DMS153 treated with DMSO at 0.1 percent for 48 hours (cell line): ENCODE data around the gene NOL9.
"Not testable (repeated sequence)": the region's sequence is repeated elsewhere in the genome, so short reads cannot be mapped to it uniquely, and the experiment has no call there.

Experiments used
- DNase-seq: peaks from one replicate; lab custom pipeline; 2025; ENCODE audit not compliant: unreplicated experiment; lab: John Stamatoyannopoulos, UW

NOL9 gene

DNA sequence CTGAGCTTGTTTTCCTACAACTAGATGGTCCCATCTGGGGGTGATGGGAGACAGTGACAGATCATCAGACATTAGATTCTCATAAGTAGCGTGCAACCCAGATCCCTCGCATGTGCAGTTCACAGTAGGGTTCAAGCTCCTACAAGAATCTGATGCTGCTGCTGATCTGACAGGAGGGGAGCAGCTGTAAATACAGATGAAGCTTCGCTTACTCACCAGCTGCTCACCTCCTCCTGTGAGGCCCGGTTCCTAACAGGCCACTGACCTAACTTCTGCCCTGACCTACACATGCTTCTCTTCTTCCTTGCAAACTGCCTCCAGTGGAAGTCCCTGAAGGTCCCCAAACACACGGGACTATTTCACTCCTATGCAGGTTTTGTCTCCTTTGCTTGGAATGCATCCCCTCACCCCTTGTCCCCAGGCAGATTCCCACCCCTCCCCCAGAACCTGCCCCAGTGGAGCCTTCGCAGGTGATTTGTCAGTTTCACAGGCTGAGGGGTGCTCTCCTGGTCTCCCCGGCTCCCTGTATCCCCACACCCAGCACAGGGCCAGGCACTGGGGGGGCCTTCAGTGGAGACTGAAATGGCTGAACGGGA is 19.8 kb upstream of the NOL9 start:
- DNase-seq, result no peak

GRCh38 chr1:6572653-6573383 is 18.5 kb upstream of the NOL9 start:
- DNase-seq, result no peak

- no peak for DNase-seq
Measured at GRCh38 chr1:6570987-6571386, 16.7 kb upstream of the NOL9 start.

DNA sequence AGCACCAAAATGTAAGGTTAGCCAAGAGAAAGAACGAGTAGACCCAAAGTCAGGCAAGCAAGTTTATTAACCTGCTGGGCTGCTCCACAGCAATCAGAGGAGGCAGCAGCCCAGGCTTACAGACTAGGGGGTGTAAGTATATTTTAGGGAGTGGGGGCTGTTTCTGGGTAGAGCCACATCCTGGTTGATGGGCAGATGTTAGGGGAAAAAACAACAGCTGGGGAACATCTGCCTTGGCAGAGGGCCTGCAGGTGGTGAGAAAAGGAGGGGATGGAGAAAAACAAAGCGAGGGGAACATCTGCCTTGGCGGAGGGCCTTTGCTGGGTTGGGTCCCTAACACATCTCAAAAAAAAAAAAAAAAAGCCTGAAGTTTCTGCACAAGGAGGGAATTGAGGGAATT is 15.8 kb upstream of the NOL9 start:
- no peak for DNase-seq

DNA sequence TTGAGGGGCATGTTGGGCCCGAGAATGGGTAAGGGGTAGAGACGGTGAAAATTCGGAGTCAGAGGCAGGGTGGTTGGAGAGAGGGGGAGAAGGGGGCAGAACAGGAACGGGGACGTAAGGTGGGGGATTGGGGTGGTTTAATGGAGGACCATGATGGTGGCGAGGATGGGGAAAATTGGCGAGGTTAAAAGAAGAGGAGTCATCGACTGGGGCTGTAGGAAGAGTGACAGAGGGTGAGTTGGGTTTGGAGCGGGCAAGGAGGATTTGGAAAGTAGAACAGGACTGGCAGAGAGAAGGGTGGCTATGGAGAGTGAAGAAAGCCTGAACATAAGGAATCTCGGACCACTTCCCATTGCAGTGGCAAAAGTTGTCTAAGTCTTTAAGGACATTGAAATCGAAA is 14.7 kb upstream of the NOL9 start:
- DNase-seq, result no peak

DNA sequence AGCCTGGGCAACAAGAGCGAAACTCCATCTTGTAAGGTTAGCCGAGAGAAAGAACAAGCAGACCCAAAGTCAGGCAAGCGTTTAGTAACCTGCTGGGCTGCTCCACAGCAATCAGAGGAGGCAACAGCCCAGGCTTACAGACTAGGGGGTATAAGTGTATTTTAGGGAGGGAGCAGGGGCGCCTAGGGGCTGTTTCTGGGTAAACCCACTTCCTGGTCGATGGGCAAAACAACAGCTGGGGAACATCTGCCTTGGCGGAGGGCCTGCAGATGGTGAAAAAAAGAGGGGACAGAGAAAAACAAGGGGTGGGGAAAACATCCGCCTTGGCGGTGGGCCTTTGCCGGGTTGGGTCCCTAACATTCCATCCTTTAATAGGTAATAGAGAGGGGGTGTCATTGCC is 6.0 kb upstream of the NOL9 start:
- DNase-seq, result no peak

DNA sequence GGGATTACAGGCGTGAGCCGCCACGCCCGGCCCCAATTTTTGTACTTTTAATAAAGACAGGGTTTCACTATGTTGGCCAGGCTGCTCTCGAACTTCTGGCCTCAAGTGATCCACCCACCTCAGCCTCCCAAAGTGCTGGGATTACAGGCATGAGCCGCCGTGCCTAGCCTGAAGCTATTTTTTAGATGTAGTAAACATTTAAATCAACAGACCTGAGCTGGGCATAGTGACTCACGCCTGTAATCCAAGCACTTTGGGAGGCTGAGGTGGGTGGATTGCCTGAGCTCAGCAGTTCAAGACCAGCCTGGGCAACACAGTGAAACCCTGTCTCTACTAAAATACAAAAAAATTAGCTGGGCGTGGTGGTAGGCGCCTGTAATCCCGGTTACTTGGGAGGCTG is 4.8 kb upstream of the NOL9 start:
- not testable (repeated sequence) for DNase-seq

DNA sequence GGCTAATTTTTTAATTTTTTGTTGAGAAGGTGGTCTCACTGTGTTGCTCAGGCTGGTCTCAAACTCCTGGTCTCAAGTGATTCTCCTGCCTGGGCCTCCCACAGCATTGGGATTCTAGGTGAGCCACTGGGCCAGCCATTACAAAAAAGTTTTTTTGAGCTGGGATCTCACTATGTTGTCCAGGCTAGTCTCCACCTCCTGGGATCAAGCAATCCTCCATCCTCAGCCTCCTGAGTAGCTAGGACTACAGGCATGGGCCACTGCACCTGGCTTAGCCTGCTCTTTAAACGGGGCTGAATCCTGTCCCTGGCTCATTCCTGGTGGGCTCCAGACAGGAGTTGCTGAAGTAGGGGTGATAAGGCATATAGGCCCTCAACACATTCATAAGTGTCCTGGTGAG is 3.3 kb upstream of the NOL9 start:
- DNase-seq, result no peak

DNA sequence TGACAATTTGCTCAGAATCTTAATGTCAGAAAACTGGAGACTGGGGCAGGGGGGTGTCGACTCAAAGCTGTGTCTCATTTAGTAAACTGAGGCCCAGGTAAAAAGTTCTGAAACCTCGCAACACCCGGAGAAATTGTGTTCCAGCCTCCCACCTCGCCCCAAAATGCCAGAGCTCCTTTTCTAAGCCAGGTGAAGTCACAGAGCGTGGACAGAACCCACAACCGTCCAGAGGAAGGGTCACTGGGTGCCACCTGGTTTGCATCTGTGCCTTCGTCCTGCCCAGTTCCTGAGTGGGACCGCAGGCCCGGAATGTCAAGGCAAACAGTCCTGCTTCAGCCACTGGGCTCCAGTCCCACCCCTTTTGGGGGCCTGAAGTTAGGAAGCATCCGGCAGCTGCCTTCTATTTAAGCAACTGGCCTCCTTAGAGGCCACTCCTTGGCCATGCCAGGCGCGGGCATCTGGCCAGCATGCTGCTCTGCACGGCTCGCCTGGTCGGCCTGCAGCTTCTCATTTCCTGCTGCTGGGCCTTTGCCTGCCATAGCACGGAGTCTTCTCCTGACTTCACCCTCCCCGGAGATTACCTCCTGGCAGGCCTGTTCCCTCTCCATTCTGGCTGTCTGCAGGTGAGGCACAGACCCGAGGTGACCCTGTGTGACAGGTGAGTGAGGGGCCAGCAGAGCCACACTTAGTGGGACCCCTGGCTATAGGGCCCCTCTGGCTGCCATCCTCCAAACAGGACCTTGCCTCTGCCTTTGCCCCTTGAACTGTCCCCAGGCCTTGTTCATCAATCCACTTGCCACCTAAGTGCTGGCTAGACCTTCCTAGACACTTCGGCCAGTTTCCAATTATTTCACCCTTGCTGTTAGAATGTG is 830 bp upstream of the NOL9 start, which contains the start of gene TAS1R1:
TAS1R1 (plus strand) TSS at position 401 of the 872 bp plus-strand sequence; CDS start at position 468, 67 bp downstream.
- DNase-seq, result no peak

DNA sequence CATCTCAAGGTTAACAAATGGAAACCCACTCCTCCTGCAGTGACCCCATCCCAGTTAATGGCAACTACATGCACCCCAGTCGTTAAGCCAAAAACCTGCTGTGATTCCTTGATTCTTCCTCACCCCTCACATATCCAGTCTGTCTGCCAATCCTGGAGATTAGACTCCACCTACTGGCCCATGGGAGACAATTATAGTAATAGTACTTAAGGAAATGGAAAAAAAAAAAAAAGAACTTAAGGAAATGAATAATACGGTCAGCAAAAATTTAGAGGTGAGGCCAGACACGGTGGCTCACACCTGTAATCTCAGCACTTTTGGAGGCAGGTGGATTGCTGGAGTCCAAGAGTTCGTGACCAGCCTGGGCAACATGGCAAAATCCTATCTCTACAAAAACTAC is 7.0 kb downstream of the NOL9 start:
- no peak for DNase-seq

DNA sequence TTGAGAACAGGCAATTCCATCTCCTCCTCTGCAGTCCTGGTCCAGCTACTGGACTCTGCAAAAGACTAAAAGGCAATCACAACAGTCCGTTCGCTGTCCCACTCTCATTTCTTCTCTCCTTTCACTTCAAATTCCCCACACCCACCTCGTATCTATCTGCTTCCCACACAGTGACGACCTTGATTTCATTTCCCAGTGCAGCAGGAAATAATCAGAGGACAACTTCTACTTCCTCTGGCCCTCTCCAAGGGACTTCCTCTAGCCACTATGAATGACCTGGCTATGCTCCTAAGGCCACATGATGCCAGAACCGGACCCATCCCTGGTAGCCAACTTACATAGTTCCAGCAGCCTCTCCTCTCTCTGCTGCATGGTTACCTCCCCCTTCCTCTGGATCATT is 8.0 kb downstream of the NOL9 start:
- DNase-seq, result no peak

DNA sequence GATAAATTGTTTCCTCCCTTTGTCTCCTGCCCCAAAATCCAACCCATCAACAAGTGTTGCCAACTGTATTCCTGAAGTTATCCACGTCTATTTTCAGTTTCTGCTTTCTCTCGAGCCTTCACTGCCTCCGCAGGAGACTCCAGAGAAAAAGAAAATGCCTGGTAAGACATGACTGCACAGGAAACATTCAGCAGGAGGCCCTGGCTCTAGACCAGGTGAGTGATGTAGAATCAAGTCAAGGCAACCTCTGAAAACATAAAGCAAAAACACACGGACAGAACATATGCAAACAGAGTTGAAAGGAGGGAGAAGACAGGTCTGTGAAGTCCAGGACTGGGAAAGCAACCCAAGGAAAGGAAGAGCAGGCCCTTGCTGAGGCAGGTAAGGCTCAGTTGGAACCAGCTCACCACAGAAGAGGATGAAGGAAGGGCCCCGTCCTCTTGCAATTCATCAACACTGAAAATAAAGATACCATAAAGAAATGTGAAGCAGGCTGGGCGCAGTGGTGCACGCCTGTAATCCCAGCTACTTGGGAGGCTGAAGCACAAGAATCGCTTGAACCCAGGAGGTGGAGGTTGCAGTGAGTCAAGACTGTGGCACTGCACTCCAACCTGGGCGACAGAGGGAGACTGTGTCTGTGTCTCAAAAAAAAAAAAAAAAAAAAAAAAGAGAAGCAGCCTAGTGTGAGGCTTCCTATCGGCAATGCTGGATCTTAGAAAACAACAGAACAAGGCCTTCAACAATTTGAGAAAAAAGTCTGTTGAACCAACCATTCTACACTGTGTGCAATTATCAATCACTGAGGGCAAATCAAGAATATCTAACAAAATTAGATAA is 8.8 kb downstream of the NOL9 start:
- no peak for DNase-seq

GRCh38 chr1:6544831-6545230 is 9.5 kb downstream of the NOL9 start:
- no peak for DNase-seq

- DNase-seq, result no peak
Measured at GRCh38 chr1:6538956-6539355, 15.4 kb downstream of the NOL9 start.

GRCh38 chr1:6536291-6536690 is 18.0 kb downstream of the NOL9 start:
- no peak for DNase-seq

DNA sequence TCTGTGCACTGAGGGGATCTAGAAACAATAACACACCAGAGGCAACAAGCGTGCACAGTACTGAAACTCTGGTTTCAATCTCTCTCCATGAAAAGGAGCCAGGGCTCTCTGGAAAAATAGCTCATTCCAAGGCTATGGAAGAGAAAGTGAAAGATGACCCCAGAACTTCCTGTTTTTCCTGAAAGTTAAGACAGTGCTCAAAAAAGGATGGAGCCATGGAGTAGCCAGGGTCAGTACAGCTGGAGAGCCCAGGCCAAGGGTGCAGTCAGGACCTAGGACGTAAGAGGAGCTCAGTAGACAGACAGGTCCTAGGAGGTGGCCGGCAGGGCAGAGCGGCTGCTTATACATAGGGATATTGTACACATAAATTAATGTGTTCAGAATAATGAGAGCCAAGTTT is 19.1 kb downstream of the NOL9 start:
- no peak for DNase-seq

GRCh38 chr1:6534248-6534822 is 20.0 kb downstream of the NOL9 start:
- DNase-seq, result no peak

GRCh38 chr1:6531996-6532395 is 22.3 kb downstream of the NOL9 start:
- no peak for DNase-seq

- DNase-seq, result no peak
Measured at GRCh38 chr1:6530504-6531160, 23.7 kb downstream of the NOL9 start.

- no peak for DNase-seq
Measured at GRCh38 chr1:6528492-6528891, 25.8 kb downstream of the NOL9 start.
